Measurements from ENCODE around the gene P3H4. TPM values are rescaled to one million over a fixed set of nuclear protein-coding genes. Genes with fewer than 3 reads are reported as not detected.
"Not testable (repeated sequence)": the region's sequence is repeated elsewhere in the genome, so short reads cannot be mapped to it uniquely, and the experiment has no call there.

P3H4 gene, protein sequence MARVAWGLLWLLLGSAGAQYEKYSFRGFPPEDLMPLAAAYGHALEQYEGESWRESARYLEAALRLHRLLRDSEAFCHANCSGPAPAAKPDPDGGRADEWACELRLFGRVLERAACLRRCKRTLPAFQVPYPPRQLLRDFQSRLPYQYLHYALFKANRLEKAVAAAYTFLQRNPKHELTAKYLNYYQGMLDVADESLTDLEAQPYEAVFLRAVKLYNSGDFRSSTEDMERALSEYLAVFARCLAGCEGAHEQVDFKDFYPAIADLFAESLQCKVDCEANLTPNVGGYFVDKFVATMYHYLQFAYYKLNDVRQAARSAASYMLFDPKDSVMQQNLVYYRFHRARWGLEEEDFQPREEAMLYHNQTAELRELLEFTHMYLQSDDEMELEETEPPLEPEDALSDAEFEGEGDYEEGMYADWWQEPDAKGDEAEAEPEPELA
- 10 to 100 TPM; 33.8 to 55.6 (median 46.2) TPM for polyA plus RNA-seq (ENCODE audit: insufficient read length in 4 of 4)

DNA sequence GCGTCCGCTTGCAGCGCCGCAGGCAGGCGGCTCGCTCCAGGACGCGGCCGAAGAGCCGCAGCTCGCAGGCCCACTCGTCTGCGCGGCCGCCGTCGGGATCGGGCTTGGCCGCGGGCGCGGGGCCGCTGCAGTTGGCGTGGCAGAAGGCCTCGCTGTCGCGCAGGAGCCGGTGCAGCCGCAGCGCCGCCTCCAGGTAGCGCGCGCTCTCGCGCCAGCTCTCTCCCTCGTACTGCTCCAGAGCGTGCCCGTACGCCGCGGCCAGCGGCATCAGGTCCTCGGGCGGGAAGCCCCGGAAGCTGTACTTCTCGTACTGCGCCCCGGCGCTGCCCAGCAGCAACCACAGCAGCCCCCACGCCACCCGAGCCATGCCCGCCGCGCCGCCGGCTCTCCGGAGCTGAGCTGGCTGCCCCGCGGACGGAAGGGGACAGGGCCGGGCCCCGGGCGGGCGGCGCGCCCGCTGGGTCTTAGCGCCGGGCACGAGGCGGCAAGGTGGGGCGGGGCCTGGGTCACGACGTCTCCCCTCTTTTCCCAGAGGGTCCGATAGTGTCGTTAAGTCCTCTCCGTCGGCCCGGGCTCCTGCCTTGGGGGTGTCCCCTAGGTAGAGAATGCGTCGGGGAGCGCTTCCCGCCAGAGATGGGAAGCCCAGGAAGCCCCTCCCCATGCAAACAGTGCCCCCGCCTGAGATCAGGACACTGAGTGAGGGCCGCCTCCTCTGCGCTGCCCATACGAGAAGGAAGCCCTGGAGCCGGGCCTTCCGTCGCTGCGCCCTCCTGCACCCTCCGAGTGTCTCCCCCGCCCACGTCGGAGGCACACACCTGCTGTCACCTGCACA lies at the start of gene P3H4:
P3H4 (minus strand) TSS at position 401 of the 832 bp plus-strand sequence; CDS start at position 367, 34 bp downstream.
- peak in 2 of 4 donors; percentile 75 to 79 for DNase-seq (ENCODE audit: low read depth in 4 of 4, low spot score in 2 of 4)

DNA sequence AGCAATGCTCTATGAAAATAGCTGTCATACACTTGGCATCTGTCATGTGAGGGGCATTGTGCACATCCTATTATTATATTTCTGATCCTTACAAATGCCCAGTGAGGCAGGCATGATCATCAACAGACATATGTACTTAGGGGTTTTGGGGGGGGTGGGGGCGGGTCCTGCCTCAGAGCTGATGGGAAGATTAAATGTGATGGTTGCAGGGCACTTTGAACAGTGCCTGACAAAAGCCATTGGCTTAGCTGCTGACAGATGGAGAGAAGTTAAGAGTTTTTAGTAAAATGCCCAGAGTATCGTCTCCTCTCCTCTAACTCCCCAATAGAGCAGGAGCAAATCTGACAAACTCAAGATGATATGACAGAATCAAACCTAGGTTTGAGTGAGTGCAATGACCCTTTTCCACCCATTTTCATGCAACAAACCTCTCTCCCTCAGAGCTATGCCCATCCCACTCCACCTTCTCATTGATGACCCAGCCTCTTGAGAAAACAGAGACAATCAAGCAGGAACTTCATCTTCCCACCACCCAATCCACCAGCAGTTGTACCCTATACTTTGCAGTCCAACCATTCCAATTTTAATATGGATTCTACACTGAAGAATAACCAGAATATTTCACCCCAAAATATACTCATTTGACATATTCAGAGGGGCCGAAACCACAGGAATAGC lies 48.6 kb upstream of the P3H4 start:
- DNase-seq (ENCODE audit: low read depth in 4 of 4, low spot score in 2 of 4), result no peak

DNA sequence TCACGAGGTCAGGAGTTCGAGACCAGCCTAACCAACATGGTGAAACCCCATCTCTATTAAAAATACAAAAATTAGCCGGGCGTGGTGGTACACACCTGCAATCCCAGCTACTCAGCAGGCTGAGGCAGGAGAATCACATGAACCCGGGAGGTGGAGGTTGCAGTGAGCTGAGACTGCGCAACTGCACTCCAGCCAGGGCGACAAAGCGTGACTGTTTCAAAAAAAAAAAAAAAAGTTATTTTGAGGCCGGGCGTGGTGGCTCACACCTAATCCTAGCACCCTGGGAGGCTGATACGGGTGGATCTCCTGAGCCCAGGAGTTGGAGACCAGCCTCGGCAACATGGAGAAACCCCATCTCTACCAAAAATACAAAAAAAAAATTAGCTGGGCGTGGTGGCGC lies 39.6 kb upstream of the P3H4 start:
- not testable (repeated sequence) for DNase-seq (ENCODE audit: low read depth in 4 of 4, low spot score in 2 of 4)

DNA sequence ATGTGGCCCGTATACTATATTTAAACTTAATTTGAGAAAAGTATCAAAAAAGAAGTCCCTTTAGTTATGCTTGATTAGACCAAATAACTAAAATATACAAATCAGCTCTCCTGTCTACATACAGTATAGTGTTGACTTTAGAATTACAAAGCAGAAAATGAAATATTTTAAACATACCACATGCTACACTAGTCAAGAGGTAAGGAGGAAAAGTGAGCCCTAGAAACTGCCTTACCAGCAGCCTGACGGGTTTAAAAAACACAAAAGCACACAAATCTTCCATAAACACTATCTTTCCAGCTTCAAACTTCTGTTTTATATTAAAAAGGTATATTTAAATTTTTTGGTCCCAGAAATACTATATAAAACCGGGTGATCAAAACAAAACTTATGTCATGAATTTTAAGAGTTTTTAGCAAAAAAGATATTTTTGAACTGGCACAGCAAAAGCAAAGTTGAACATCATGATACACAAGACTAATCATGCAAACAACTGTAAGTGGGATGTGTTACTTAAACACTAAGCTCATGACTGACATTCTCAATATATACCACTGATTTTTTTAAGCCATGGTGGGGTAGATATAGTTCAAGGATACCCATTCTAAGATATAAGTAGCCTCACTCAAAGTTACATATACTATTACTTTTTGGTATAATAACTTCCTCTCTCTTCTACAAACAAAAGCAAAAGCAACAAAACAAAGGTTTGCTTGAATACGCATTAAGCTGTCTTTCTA lies 37.7 kb upstream of the P3H4 start:
- DNase-seq (ENCODE audit: low read depth in 4 of 4, low spot score in 2 of 4), result no peak

DNA sequence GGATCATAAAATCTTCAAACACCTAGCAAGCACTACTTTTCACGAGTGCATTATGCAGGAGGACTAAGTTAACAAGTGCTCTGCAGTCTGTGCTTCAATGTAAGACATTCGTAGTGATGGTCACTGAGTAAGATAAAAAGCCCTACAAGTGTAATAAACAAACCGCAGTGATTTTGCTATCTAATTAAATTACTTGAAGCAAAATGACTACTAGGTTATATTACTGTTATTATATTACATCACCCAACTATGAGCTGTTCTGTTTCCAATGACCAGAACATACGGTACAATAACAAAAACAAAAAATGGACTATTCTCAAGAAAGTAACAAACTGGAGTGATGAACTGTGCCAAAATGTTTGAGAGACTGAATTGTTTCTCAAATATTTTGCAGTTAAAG lies 37.0 kb upstream of the P3H4 start:
- DNase-seq (ENCODE audit: low read depth in 4 of 4, low spot score in 2 of 4), result no peak

DNA sequence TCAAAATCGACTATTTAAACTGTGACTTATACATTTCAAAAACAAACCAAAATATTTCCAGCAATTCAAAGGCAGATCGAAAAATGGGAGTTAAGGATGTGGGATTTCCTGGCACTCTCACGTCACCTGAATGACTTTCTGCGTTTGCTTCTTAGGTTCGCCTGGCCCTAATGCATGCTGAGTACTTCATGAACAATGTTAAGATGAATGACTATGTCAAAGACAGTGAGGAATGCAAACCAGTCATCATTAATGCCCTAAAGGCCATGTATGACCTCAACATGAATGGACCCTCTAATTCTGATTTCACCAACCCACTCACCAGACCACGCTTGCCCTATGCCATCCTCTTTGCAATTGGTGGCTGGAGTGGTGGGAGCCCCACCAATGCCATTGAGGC lies 33.2 kb upstream of the P3H4 start:
- DNase-seq (ENCODE audit: low read depth in 4 of 4, low spot score in 2 of 4), result no peak

DNA sequence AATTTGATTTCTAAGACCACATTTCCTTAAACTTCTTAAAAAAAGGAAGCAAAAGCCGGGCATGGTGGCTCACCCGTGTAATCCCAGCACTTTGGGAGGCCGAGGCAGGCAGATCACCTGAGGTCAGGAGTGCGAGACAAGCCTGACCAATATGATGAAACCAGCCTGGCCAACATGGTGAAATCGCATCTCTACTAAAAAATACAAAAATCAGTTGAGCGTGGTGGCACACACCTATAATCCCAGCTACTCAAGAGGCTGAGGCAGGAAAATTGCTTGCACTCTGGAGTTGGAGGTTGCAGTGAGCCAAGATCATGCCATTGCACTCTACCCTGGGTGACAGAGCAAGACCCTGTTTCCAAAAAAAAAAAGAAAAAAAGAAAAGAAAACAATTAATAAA lies 29.0 kb upstream of the P3H4 start:
- not testable (repeated sequence) for DNase-seq (ENCODE audit: low read depth in 4 of 4, low spot score in 2 of 4)

DNA sequence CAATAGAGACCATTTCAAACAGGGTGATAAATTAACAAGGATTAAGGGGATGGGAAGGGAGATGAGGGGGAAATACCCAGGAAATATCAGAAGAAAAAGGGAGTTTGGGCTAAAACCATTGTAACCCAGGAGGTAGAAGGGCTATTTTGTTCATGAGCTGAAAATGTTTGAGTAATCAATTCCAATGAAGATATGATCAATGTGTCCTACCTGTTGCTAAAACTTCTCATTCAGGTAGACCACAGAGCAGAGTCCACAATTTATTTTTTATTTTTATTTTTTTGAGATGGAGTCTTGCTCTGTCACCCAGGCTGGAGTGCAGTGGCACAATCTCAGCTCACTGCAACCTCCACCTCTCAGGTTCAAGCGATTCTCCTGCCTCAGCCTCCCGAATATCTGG lies 27.7 kb upstream of the P3H4 start:
- DNase-seq (ENCODE audit: low read depth in 4 of 4, low spot score in 2 of 4), result not testable (repeated sequence)

DNA sequence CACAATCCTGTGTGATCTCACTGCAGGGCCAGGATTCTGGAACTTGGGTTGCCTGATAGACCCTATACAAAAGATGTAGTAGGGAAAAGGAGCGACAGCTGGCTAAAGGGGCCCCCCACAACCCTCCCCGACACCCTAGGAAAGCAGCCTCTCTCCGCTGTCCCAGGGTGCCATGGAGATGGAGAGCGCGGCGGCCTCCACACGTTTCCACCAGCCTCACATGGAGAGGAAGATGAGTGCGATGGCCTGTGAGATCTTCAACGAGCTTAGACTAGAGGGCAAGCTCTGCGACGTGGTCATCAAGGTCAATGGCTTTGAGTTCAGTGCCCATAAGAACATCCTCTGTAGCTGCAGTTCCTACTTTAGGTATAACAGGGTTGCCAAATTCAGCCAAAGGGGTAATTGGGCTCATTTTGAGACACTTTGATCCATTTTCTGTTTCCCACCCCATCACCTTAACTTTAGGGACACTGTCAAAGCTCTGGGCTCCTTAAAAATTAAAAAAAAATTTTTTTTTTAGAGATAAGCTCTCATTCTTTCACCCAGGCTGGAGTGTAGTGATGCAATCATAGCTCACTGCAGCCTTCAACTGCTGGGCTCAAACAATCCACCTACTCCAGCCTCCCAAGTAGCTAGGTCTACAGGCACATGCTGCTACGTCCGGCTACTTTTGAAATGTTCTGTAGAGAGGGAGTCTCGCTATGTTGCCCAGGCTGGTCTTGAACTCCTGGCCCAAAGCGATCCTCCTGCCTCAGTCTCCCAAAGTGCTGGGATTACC lies 26.2 kb upstream of the P3H4 start, which contains the start of gene KLHL10:
KLHL10 (plus strand) TSS at position 65 of the 778 bp plus-strand sequence; CDS start at position 173, 108 bp downstream.
- no peak for DNase-seq (ENCODE audit: low read depth in 4 of 4, low spot score in 2 of 4)

DNA sequence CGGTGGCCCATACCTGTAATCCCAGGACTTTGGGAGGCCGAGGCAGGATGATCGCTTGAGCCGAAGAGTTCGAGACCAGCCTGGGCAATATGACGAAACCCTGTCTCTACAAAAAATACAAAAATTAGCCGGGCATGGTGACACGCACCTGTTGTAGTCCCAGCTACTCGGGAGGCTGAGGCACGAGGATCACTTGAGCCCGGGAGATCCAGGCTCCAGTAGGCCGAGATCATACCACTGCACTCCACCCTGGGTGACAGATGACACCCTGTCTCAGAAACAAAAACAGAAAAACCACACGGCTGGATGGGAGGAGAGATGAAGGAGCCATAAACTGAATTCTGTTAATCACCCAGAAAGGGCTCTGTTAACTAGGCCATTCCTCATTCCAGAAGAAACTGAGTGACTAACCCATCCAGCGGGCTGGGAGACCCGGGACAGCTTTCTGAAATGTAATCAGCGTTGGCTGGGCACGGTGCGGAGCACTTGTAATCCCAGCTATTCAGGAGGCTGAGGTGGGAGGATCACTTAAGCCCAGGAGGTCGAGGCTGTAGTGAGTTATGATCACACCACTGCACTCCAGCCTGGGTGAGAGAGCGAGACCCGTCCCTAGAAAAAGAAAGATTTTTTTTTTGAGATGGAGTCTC lies 24.9 kb upstream of the P3H4 start:
- no peak for DNase-seq (ENCODE audit: low read depth in 4 of 4, low spot score in 2 of 4)

DNA sequence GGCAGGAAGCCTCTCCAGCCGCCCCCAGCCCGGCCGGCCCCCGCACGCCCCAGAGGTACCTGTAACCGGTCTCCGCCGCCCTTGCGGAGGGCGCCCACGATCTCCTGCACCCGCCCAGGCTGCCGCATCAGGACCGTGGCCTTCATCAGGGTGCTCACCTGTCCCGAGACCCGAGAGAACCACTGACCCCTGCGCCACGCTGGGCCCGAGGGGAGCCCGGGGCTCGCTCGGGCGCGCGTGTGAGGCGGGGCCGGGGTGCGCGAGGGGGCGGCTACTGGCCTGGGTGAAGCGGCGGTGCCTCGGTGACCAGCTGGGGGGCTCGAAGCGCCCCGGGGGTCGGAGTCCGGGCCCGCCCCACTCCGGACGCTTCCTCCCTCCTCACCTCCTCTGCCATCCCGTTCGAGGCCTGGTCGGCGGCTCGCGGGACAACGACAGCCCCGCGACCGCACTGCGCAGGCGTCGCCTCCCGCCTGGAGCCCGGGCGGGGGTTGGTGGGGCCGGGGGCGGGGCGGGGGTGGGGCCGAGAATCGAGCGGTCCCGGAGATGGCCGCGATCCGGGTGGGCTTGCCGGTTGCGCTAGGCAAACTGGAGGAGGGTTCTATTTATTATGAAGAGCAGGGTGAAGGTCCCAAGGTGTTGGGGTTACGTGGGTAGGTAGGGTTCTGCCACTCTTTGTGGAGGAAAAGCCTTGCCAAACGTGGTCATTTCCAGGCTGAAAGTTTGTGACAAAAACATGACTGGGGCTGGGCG lies 24.2 kb upstream of the P3H4 start, which contains the start of gene NT5C3B:
NT5C3B (minus strand) TSS at position 433 of the 750 bp plus-strand sequence; CDS start at position 394, 39 bp downstream.
- DNase-seq (ENCODE audit: low read depth in 4 of 4, low spot score in 2 of 4), result peak in 1 of 4 donors; percentile 43

DNA sequence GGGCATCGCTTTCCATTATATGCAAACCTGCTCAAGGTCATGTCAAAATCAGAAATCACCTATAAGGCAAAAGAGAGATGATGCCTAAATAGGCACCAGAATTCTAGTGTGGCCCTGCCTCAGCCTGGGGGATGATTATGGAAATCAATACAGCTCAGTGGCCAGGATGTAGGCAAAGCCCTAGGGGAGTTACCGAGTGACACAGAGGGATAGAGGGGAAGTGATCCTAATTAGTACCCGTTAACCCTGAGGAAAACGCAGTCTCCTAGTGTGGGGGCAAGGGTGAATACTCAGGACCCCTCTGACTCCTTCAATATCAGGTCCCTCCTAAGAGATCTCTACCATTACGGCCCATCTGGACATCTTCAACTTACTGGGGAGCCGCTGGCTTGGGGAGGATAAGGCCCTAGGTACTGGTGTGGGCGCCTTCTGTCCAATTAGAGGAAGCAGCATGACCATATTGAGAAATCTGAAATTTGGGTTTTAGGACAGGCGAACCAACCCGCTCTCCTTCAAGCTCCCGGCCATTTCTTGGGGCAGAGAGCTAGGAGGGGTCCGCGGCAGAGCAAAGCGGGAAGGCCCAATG lies 23.6 kb upstream of the P3H4 start:
- DNase-seq (ENCODE audit: low read depth in 4 of 4, low spot score in 2 of 4), result no peak

DNA sequence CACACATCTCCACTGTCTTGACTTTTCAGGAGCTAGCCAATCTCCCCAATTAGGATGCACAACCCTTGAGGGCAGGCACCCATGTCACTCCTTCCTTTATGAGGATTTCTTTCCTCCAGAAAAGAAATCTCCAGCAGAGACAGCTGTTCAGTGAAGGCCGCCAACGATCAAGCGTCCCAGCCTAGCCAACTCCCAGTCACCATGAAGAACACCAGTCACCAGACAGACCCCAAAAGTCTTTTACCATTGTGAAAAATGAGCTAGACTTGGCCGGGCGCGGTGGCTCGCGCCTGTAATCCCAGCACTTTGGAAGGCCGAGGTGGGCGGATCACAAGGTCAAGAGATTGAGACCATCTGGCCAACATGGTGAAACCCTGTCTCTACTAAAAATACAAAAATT lies 18.2 kb upstream of the P3H4 start:
- DNase-seq (ENCODE audit: low read depth in 4 of 4, low spot score in 2 of 4), result not testable (repeated sequence)

DNA sequence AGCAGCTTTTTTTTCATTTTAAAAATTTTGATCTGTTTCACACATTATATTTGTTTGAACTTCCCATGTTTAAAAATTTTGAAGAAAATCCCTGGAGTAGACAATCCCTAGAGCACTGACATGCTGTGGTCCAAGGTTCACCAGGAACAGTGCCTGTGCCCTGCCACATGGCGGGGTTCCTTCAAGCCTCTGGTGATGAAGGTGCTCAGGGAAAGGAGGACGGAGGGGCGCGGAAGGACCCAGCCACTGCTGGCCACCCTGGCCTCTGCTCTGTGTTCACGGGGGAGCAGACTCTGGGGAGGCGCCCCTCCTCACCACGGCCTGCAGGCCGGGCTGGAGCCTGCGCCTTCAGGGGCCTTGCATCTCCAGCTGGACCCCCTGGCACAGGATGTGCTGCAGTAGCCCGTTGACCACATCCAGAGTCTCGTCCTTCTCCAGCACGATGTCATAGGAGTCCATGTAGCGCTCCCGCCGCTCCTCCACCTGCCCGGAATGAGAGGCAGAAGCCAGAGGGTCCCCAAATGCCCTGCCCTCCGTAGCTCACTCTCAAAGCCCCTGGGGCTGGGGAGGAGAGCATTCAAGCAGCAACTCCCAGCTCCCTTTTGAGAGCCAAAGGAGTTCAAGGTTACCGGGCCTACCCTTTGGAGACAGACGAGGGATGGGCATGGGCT lies 13.6 kb upstream of the P3H4 start:
- no peak for DNase-seq (ENCODE audit: low read depth in 4 of 4, low spot score in 2 of 4)

DNA sequence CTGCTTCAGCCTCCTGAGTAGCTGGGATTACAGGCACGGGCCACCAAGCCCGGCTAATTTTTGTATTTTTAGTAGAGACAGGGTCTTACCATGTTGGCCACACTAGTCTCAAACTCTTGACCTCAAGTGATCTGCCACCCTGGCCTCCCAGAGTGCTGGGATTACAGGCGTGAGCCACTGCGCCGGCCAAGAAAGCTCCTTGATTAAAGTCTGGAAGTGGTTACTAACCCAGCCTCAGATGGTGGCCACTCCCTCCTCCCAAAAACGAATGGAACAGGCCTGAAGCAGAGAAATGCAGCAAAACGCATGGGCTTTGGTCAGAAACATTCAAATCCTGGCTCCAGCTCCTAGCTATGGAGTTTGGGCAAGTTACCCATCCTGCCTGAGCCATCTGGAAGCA lies 12.3 kb upstream of the P3H4 start:
- DNase-seq (ENCODE audit: low read depth in 4 of 4, low spot score in 2 of 4), result no peak

DNA sequence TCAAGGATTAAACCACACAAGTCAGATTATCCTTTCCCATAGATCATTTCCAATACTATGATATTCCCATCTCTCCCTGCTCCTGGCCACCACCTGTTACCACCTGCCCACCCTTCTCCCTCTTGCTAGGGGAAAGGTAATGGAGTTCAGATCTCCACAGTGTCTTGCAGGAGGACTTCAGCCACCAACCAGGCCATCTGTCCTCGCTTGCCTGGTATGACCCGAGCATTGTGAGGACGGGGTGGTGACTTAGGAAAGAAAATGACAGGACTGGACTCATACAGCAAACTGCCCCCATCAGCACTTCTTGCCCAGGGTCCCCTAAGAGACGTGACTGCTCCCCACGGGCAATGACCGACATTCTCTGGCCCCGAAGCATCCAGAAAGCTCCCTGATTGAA lies 11.8 kb upstream of the P3H4 start:
- DNase-seq (ENCODE audit: low read depth in 4 of 4, low spot score in 2 of 4), result no peak

DNA sequence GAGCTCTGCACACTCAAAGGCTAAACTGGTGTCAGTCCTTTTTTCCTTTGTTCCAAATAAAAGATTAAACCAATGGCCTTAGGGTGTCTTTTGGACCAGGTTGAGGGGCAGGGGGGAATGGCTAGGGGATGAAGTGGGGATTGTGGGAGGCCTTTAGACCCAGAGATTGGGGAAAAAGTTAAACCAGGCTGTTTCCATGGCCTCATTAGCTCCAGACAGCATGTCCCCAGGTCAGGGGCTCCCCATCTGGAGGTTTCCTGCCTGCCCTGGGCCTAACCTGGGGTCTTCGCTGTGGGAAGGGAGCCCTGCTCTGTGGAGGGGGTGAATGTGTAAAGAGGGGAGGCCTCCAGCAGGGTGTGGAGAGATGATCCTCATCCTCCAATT lies 11.4 kb upstream of the P3H4 start:
- DNase-seq (ENCODE audit: low read depth in 4 of 4, low spot score in 2 of 4), result no peak
